HepG2 (cell line): Measurements from ENCODE around the gene DHX32. TPM values are rescaled to one million over a fixed set of nuclear protein-coding genes. Genes with fewer than 3 reads are reported as not detected.

Experiments used
- ATAC-seq: fragments of 200-7000 bp; cut with Tn5 transposase; 3 replicates; pipeline ENCODE4 v1.9.1; 2020; ENCODE audit warnings: mild to moderate bottlenecking, moderate library complexity
- BruUV-seq: library from RNA; stranded (reverse); fragments of 400-500 nt; replicated peaks from 2 replicates; lab custom pipeline; 2021; lab: Mats Ljungman, UMichigan
- CTCF ChIA-PET: fragments of 300-600 bp; formaldehyde crosslinking; extraction: SDS; loops from one replicate; lab custom pipeline; 2021; ENCODE audit warnings: low total read pairs, inconsistent platforms, low intra/inter-chr PET ratio; lab: Yijun Ruan, JAX
- POLR2A ChIA-PET: fragments of 350-600 bp; sonication (Branson Sonifier 250); formaldehyde crosslinking; loops from one replicate; lab custom pipeline; 2020; ENCODE audit warnings: antibody characterized with exemption, inconsistent platforms; lab: Yijun Ruan, JAX
- DNase-seq: peaks from one replicate; pipeline ENCODE4 v3.0.0-alpha.2; 2015; ENCODE audit warnings: low spot score
- FAIRE-seq: peaks from 3 replicates; lab custom pipeline; 2011; peaks lifted over from hg19 to GRCh38; lab: Jason Lieb, UNC
- H2AFZ ChIP-seq: one replicate; pipeline ENCODE4 v1.6.1; 2011; ENCODE audit warnings: low read length, inconsistent platforms
- H3K27ac ChIP-seq: fragments of 300-600 bp; 3 replicates; pipeline ENCODE4 v1.8.0; 2011; ENCODE audit warnings: mixed run types, mild to moderate bottlenecking, mixed read lengths, low read length, inconsistent platforms; ENCODE audit not compliant: insufficient read depth; ENCODE audit errors: extremely low read length
- H3K27me3 ChIP-seq, 2 experiments: fragments of 200-600 bp in 1 of 2; 2 replicates in 1 of 2; 3 replicates in 1 of 2; pipeline versions ENCODE4 v1.6.0 to v1.8.0; 2011; ENCODE audit warnings: low read length in 2 of 2, mild to moderate bottlenecking in 2 of 2, moderate library complexity in 2 of 2, inconsistent platforms in 1 of 2; ENCODE audit not compliant: insufficient read depth in 2 of 2, control insufficient read depth in 1 of 2
- H3K36me3 ChIP-seq, 2 experiments: fragments of 200-600 bp in 1 of 2; replicated peaks in 1 of 2; 2 replicates in 1 of 2; 3 replicates in 1 of 2; pipeline versions ENCODE4 v1.5.1 to v1.8.0; 2011; ENCODE audit warnings: low read length in 2 of 2, inconsistent platforms in 1 of 2; ENCODE audit not compliant: insufficient read depth in 2 of 2, control insufficient read depth in 1 of 2
- H3K4me1 ChIP-seq: 2 replicates; pipeline ENCODE4 v1.5.1; 2012; ENCODE audit warnings: low read length, inconsistent platforms; ENCODE audit not compliant: insufficient read depth
- H3K4me2 ChIP-seq: 2 replicates; pipeline ENCODE4 v1.6.0; 2011; ENCODE audit warnings: low read depth, low read length, inconsistent platforms
- H3K4me3 ChIP-seq, 3 experiments: fragments of 200-600 bp in 1 of 3; sonication (generic), shearing (Covaris generic) in 1 of 3; replicated peaks in 1 of 3; 2 replicates each; pipeline ENCODE4 v1.5.1; 2011 to 2016; ENCODE audit warnings: low read length in 3 of 3, inconsistent platforms in 2 of 3, low read depth in 2 of 3, mild to moderate bottlenecking in 2 of 3, control low read depth in 1 of 3, mixed read lengths in 1 of 3; ENCODE audit not compliant: insufficient read depth in 1 of 3
- H3K79me2 ChIP-seq: one replicate; pipeline ENCODE4 v1.6.1; 2011; ENCODE audit warnings: low read length, inconsistent platforms; ENCODE audit not compliant: insufficient read depth
- H3K9ac ChIP-seq: 2 replicates; pipeline ENCODE4 v1.6.0; 2011; ENCODE audit warnings: mild to moderate bottlenecking, low read depth, low read length, inconsistent platforms; ENCODE audit not compliant: insufficient read depth
- H3K9me3 ChIP-seq: 2 replicates; pipeline ENCODE4 v1.5.1; 2012; ENCODE audit warnings: mild to moderate bottlenecking, low read length
- H4K20me1 ChIP-seq: 2 replicates; pipeline ENCODE4 v1.6.0; 2011; ENCODE audit warnings: inconsistent platforms, mild to moderate bottlenecking, low read length, moderate library complexity; ENCODE audit not compliant: insufficient read depth
- BORCS8-MEF2B ChIP-seq: sonication (generic); formaldehyde crosslinking; IDR thresholded peaks from 2 replicates; pipeline ENCODE4 v1.8.0; 2022; ENCODE audit warnings: mild to moderate bottlenecking, missing genetic modification reagents
- FOXP1 ChIP-seq, 2 experiments: fragments of 450-650 bp in 1 of 2; IDR thresholded peaks; 2 replicates each; pipeline ENCODE4 v1.6.1; 2017 to 2018; ENCODE audit warnings: antibody characterized with exemption in 1 of 2
- HMG20B ChIP-seq: conservative IDR thresholded peaks from 2 replicates; pipeline ENCODE4 v1.6.1; 2016; ENCODE audit warnings: missing genetic modification reagents, missing compliant biosample characterization
- KLF11 ChIP-seq: IDR thresholded peaks from 2 replicates; pipeline ENCODE4 v1.6.1; 2016; ENCODE audit warnings: missing compliant biosample characterization
- NR2F6 ChIP-seq, 2 experiments: IDR thresholded peaks; 2 replicates each; pipeline ENCODE4 v1.6.1; 2016; ENCODE audit warnings: antibody characterized with exemption in 1 of 2, mild to moderate bottlenecking in 1 of 2
- REPIN1 ChIP-seq: sonication (generic); formaldehyde crosslinking; IDR thresholded peaks from 2 replicates; pipeline ENCODE4 v1.8.0; 2022; ENCODE audit warnings: missing genetic modification reagents, low read depth, mild to moderate bottlenecking, borderline replicate concordance
- SALL2 ChIP-seq: sonication (generic); formaldehyde crosslinking; IDR thresholded peaks from 2 replicates; pipeline ENCODE4 v1.8.1; 2023; ENCODE audit warnings: mild to moderate bottlenecking, missing genetic modification reagents, inconsistent platforms
- SMAD3 ChIP-seq: sonication (generic); formaldehyde crosslinking; IDR thresholded peaks from 2 replicates; pipeline ENCODE4 v1.4.0; 2020; ENCODE audit warnings: missing genetic modification reagents
- ZMYM3 ChIP-seq: sonication (generic); formaldehyde crosslinking; IDR thresholded peaks from 2 replicates; pipeline ENCODE4 v1.5.1; 2020; ENCODE audit warnings: mild to moderate bottlenecking, missing genetic modification reagents
- ZNF496 ChIP-seq: sonication (generic); formaldehyde crosslinking; IDR thresholded peaks from 2 replicates; pipeline ENCODE4 v1.8.1; 2023; ENCODE audit warnings: mild to moderate bottlenecking, moderate library complexity, missing genetic modification reagents; ENCODE audit not compliant: insufficient replicate concordance
- ZNF510 ChIP-seq: sonication (generic); formaldehyde crosslinking; IDR thresholded peaks from 2 replicates; pipeline ENCODE4 v1.4.0; 2020; ENCODE audit warnings: low read depth, mild to moderate bottlenecking, missing genetic modification reagents
- ZNF761 ChIP-seq: sonication (generic); formaldehyde crosslinking; conservative IDR thresholded peaks from 2 replicates; pipeline ENCODE4 v1.4.0; 2020; ENCODE audit warnings: mild to moderate bottlenecking, missing genetic modification reagents
- WGBS: methylation state at CpG from one replicate; pipeline ENCODE4 v1.1.6; 2017; ENCODE audit warnings: low lambda C conversion rate; 5-methylcytosine and 5-hydroxymethylcytosine counted together
- in situ Hi-C: cut with HindIII; loops from 2 replicates; pipeline ENCODE4 v1.10.0; 2017; ENCODE audit warnings: low pct_unique_long_range_greater_than_20kb; ENCODE audit not compliant: extremely low pct_ligation_motif_present
- intact Hi-C: fragments of 100-400 bp; cut with micrococcal nuclease; formaldehyde crosslinking; loops from one replicate; pipeline ENCODE4 v1.10.0; 2022; ENCODE audit not compliant: unreplicated experiment
- polyA plus RNA-seq, 8 experiments: library from polyadenylated mRNA; depleted of rRNA in 3 of 8; stranded (reverse) in 7 of 8; unstranded in 1 of 8; fragments of >200 nt; fragmentation: Illumina TruSeq in 4 of 8; extraction: Trizol in 4 of 8; gene quantifications; 2 replicates each; pipeline versions ENCODE4 v1.2.1 to v1.2.3, GENCODE V29; 2011 to 2016; ENCODE audit warnings: low read depth in 4 of 8, missing spikeins in 1 of 8, mixed read lengths in 1 of 8; ENCODE audit not compliant: insufficient read depth in 1 of 8
- total RNA-seq, 5 experiments: library from RNA; depleted of rRNA; stranded (reverse); fragments of >200 nt; fragmentation: Illumina TruSeq; extraction: Trizol; gene quantifications; 2 replicates each; pipeline ENCODE4 v1.2.3, GENCODE V29; 2016; ENCODE audit warnings: low read depth in 1 of 5
- TF ChIP-seq, protein P1 (sequence below): sonication (generic); formaldehyde crosslinking; IDR thresholded peaks from 2 replicates; pipeline ENCODE4 v1.5.0; 2020; ENCODE audit warnings: mild to moderate bottlenecking, missing genetic modification reagents
- TF ChIP-seq, protein P2 (sequence below): sonication (generic); formaldehyde crosslinking; conservative IDR thresholded peaks from 2 replicates; pipeline ENCODE4 v1.8.0; 2022; ENCODE audit warnings: mild to moderate bottlenecking, moderate library complexity, missing genetic modification reagents
- TF ChIP-seq, protein P3 (sequence below): sonication (generic); formaldehyde crosslinking; IDR thresholded peaks from 2 replicates; pipeline ENCODE4 v1.4.0; 2020; ENCODE audit warnings: mild to moderate bottlenecking, missing genetic modification reagents
- TF ChIP-seq, protein P4 (sequence below): sonication (generic); formaldehyde crosslinking; IDR thresholded peaks from 2 replicates; pipeline ENCODE4 v1.8.1; 2023; ENCODE audit warnings: mild to moderate bottlenecking, missing genetic modification reagents, borderline replicate concordance
- TF ChIP-seq, protein P5 (sequence below): sonication (generic); formaldehyde crosslinking; IDR thresholded peaks from 2 replicates; pipeline ENCODE4 v1.5.0; 2020; ENCODE audit warnings: missing genetic modification reagents

The DHX32 gene
- total and polyA plus RNA-seq, 2 of the 13 experiments (the other 11 are each of a cell fraction or from before 2014, with no cell fraction given) = 15.5 to 16.5 TPM

DNA sequence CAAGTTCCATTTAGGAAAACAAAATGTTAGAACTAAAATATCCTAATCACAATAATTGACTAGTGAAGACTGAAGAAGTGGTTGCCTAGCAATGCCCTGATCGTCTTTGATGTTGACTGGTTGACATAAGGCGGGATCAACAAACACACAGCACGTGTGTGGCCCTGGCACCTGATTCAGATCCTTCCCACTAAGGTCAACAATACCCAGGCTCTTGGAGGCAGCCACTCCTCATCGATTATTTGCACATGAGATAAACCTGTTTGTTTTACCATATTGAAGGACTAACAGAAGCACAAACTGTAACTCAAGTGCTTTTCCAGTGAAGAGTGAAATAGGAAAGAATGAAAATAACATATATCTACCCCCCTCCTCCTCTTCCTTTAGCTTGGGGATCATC is 30.9 kb upstream of the DHX32 start:
- no TSS peak for BruUV-seq
- intact Hi-C loops = no loop called here
- no peaks in the 10 kb centered on the region for H3K79me2 ChIP-seq
- H3K27me3 ChIP-seq = peaks cover 6 to 15% of the 10 kb centered on the region in 2 experiments; a peak in 4 of 5 replicates
- ChIA-PET CTCF (no interaction called here), POLR2A (no interaction called here)
- no peak for FAIRE-seq
- H3K4me3 ChIP-seq = no peak overlapping the region
- no peak overlapping the region for H3K27ac ChIP-seq
- peaks cover 12% of the 10 kb centered on the region for H3K9me3 ChIP-seq
- 0% methylated on average over 4 of the region's 4 CpGs for WGBS
- H3K9ac ChIP-seq = no peak overlapping the region
- DNase-seq = peak; percentile 72
- H3K36me3 ChIP-seq = no peaks in the 10 kb centered on the region
- ATAC-seq = peak; percentile 84
- H3K4me1 ChIP-seq = peaks cover 14% of the 10 kb centered on the region; the same call in 1 of the 2 replicates
- H3K4me2 ChIP-seq = no peak overlapping the region
- no peaks in the 10 kb centered on the region for H4K20me1 ChIP-seq
- in situ Hi-C loops = no loop called here
- no peak overlapping the region for H2AFZ ChIP-seq
- TF ChIP-seq, protein P1, sequence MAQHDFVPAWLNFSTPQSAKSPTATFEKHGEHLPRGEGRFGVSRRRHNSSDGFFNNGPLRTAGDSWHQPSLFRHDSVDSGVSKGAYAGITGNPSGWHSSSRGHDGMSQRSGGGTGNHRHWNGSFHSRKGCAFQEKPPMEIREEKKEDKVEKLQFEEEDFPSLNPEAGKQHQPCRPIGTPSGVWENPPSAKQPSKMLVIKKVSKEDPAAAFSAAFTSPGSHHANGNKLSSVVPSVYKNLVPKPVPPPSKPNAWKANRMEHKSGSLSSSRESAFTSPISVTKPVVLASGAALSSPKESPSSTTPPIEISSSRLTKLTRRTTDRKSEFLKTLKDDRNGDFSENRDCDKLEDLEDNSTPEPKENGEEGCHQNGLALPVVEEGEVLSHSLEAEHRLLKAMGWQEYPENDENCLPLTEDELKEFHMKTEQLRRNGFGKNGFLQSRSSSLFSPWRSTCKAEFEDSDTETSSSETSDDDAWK (CRISPR knock-in tag) = no peak
- TF ChIP-seq, protein P2, sequence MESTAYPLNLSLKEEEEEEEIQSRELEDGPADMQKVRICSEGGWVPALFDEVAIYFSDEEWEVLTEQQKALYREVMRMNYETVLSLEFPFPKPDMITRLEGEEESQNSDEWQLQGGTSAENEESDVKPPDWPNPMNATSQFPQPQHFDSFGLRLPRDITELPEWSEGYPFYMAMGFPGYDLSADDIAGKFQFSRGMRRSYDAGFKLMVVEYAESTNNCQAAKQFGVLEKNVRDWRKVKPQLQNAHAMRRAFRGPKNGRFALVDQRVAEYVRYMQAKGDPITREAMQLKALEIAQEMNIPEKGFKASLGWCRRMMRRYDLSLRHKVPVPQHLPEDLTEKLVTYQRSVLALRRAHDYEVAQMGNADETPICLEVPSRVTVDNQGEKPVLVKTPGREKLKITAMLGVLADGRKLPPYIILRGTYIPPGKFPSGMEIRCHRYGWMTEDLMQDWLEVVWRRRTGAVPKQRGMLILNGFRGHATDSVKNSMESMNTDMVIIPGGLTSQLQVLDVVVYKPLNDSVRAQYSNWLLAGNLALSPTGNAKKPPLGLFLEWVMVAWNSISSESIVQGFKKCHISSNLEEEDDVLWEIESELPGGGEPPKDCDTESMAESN (CRISPR knock-in tag) = 0 out of 2 replicates have a peak, but pooled peaks have one; percentile 25
- TF ChIP-seq SALL2 (CRISPR knock-in tag) (no peak), HMG20B (peak; percentile 95), ZNF510 (CRISPR knock-in tag) (no peak), NR2F6 (IDR thresholded peaks at IDR 0.05) (peak; percentile 89), NR2F6 (CRISPR knock-in tag; IDR thresholded peaks at IDR 0.05) (peak; percentile 56; the same call in 1 of the 2 replicates), SMAD3 (peak; percentile 74; the same call in 1 of the 2 replicates), BORCS8-MEF2B (peak; percentile 60; the same call in 1 of the 2 replicates), ZNF761 (no peak), REPIN1 (CRISPR knock-in tag) (peak; percentile 60; the same call in 1 of the 2 replicates), ZNF496 (CRISPR knock-in tag) (no peak), FOXP1 (IDR thresholded peaks at IDR 0.05) (0 out of 2 replicates have a peak, but pooled peaks have one; percentile 24), FOXP1 (CRISPR knock-in tag; IDR thresholded peaks at IDR 0.05) (peak; percentile 98), ZMYM3 (CRISPR knock-in tag) (no peak), KLF11 (CRISPR knock-in tag) (no peak)
- TF ChIP-seq, protein P3, sequence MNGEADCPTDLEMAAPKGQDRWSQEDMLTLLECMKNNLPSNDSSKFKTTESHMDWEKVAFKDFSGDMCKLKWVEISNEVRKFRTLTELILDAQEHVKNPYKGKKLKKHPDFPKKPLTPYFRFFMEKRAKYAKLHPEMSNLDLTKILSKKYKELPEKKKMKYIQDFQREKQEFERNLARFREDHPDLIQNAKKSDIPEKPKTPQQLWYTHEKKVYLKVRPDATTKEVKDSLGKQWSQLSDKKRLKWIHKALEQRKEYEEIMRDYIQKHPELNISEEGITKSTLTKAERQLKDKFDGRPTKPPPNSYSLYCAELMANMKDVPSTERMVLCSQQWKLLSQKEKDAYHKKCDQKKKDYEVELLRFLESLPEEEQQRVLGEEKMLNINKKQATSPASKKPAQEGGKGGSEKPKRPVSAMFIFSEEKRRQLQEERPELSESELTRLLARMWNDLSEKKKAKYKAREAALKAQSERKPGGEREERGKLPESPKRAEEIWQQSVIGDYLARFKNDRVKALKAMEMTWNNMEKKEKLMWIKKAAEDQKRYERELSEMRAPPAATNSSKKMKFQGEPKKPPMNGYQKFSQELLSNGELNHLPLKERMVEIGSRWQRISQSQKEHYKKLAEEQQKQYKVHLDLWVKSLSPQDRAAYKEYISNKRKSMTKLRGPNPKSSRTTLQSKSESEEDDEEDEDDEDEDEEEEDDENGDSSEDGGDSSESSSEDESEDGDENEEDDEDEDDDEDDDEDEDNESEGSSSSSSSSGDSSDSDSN = no peak; the same call in 1 of the 2 replicates
- TF ChIP-seq, protein P4, sequence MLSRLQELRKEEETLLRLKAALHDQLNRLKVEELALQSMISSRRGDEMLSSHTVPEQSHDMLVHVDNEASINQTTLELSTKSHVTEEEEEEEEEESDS (CRISPR knock-in tag) = no peak
- TF ChIP-seq, protein P5, sequence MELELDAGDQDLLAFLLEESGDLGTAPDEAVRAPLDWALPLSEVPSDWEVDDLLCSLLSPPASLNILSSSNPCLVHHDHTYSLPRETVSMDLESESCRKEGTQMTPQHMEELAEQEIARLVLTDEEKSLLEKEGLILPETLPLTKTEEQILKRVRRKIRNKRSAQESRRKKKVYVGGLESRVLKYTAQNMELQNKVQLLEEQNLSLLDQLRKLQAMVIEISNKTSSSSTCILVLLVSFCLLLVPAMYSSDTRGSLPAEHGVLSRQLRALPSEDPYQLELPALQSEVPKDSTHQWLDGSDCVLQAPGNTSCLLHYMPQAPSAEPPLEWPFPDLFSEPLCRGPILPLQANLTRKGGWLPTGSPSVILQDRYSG = no peak
